Activated CD8-positive, alpha-beta T cell treated with anti-CD3 and anti-CD28 coated beads for 36 hours (primary cell): ENCODE results near the gene JPH2. TPM values are rescaled to one million over a fixed set of nuclear protein-coding genes. Genes with fewer than 3 reads are reported as not detected.
A peak's percentile ranks its signal among the peaks of the same experiment; 100 is the strongest.

ENCODE experiments used
- ATAC-seq: fragments of 200-7000 bp; cut with Tn5 transposase; one replicate; pipeline ENCODE4 v1.10.0; 2021; ENCODE audit warnings: mild to moderate bottlenecking, moderate library complexity
- CTCF ChIA-PET: fragments of 350-600 bp; sonication (Branson Sonifier 250); formaldehyde crosslinking; loops from one replicate; lab custom pipeline; 2021; ENCODE audit warnings: antibody characterized with exemption; lab: Charles Lee
- POLR2A ChIA-PET: fragments of 350-600 bp; sonication (Branson Sonifier 250); formaldehyde crosslinking; loops from one replicate; lab custom pipeline; 2021; ENCODE audit warnings: antibody characterized with exemption; lab: Charles Lee
- DNase-seq: peaks from one replicate; pipeline ENCODE4 v3.0.0-alpha.2; 2020
- H3K27ac Mint-ChIP-seq: one replicate; pipeline ENCODE4 v1.8.0; 2021; ENCODE audit warnings: mild to moderate bottlenecking, mixed read lengths
- H3K27me3 Mint-ChIP-seq: one replicate; pipeline ENCODE4 v1.8.0; 2021; ENCODE audit warnings: mixed read lengths
- H3K36me3 Mint-ChIP-seq: one replicate; pipeline ENCODE4 v1.8.0; 2021; ENCODE audit warnings: low read depth, mixed read lengths
- H3K4me1 Mint-ChIP-seq: one replicate; pipeline ENCODE4 v1.8.0; 2021; ENCODE audit warnings: low read depth, mixed read lengths
- H3K4me3 Mint-ChIP-seq: one replicate; pipeline ENCODE4 v1.8.0; 2021; ENCODE audit warnings: mild to moderate bottlenecking, moderate library complexity, mixed read lengths
- H3K9me3 Mint-ChIP-seq: one replicate; pipeline ENCODE4 v1.8.0; 2021; ENCODE audit warnings: mixed read lengths
- intact Hi-C: fragments of 100-400 bp; cut with micrococcal nuclease; formaldehyde crosslinking; loops from one replicate; pipeline ENCODE4 v1.10.0; 2022
- total RNA-seq, 2 experiments: library from RNA; stranded (reverse); gene quantifications; one replicate each; pipeline ENCODE4 v1.2.3, GENCODE V29; 2021
- TF ChIP-seq, protein P1 (sequence below): fragments of 200-600 bp; IDR thresholded peaks from one replicate; pipeline ENCODE4 v1.8.0; 2022; ENCODE audit warnings: antibody characterized with exemption, mild to moderate bottlenecking

JPH2 gene
- total RNA-seq, 2 experiments from 2014 or later: 0.47 to 0.54 TPM

- peak overlapping the region; percentile 92 for H3K4me3 Mint-ChIP-seq
Observed at GRCh38 chr20:44208770-44209169, 21.8 kb upstream of the JPH2 start.

DNA sequence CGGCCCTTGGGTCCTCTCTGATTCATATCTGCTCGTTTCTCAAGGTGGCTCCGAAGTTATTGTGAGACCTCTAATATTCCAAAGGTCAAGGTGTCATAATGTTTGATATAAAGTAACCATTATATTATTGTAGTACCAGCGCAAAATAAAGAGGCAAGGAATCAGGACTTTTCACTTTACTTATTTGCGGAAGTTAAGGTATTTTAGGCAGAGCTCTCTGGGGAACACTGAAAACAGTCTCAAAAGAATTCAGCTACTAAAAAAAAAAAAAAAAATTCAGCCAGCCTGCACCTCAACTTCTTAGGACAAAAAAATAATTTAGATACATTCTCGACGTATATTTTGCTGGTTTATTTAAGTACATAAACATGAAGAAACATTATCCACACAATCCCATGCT is 21.2 kb upstream of the JPH2 start:
- ChIA-PET CTCF (interaction anchor here (0.5 to 4.1 kb wide), 6 partner anchors 10 to 105 kb away, joined by 3 to 23 read pairs (median 6); partner anchors contain the start of gene FITM2), POLR2A (no interaction called here)
- Mint-ChIP-seq H3K4me1 (peaks cover 52% of the 10 kb centered on the region), H3K4me3 (peak overlapping the region; percentile 92), H3K27me3 (no peaks in the 10 kb centered on the region), H3K36me3 (peaks cover 15% of the 10 kb centered on the region), H3K9me3 (no peaks in the 10 kb centered on the region), H3K27ac (no peak overlapping the region)
- intact Hi-C loops: no loop called here
- DNase-seq (no peak), ATAC-seq (no peak)
- TF ChIP-seq, protein P1, sequence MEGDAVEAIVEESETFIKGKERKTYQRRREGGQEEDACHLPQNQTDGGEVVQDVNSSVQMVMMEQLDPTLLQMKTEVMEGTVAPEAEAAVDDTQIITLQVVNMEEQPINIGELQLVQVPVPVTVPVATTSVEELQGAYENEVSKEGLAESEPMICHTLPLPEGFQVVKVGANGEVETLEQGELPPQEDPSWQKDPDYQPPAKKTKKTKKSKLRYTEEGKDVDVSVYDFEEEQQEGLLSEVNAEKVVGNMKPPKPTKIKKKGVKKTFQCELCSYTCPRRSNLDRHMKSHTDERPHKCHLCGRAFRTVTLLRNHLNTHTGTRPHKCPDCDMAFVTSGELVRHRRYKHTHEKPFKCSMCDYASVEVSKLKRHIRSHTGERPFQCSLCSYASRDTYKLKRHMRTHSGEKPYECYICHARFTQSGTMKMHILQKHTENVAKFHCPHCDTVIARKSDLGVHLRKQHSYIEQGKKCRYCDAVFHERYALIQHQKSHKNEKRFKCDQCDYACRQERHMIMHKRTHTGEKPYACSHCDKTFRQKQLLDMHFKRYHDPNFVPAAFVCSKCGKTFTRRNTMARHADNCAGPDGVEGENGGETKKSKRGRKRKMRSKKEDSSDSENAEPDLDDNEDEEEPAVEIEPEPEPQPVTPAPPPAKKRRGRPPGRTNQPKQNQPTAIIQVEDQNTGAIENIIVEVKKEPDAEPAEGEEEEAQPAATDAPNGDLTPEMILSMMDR: no peak

More at GRCh38 chr20:44208770-44209169, 21.8 kb upstream of the JPH2 start:
- no peak for ATAC-seq
- Mint-ChIP-seq H3K27ac (no peak overlapping the region), H3K9me3 (no peaks in the 10 kb centered on the region), H3K36me3 (peaks cover 15% of the 10 kb centered on the region), H3K4me1 (peaks cover 48% of the 10 kb centered on the region), H3K27me3 (no peaks in the 10 kb centered on the region)
- intact Hi-C loops: no loop called here
- ChIA-PET POLR2A (no interaction called here), CTCF (interaction anchor here (0.5 to 4.1 kb wide), 7 partner anchors 9 to 105 kb away, joined by 3 to 23 read pairs (median 6); partner anchors contain the start of gene FITM2)
- no peak for DNase-seq
- TF ChIP-seq, protein P1: no peak

- peak overlapping the region; percentile 47 for H3K27ac Mint-ChIP-seq
- no peaks in the 10 kb centered on the region for H3K27me3 Mint-ChIP-seq
- DNase-seq: no peak
- H3K4me3 Mint-ChIP-seq: peak overlapping the region; percentile 13
- intact Hi-C loops: no loop called here
- no peaks in the 10 kb centered on the region for H3K9me3 Mint-ChIP-seq
- peaks cover 21% of the 10 kb centered on the region for H3K36me3 Mint-ChIP-seq
- H3K4me1 Mint-ChIP-seq: peaks cover 49% of the 10 kb centered on the region
- TF ChIP-seq, protein P1: no peak
- ChIA-PET POLR2A (no interaction called here), CTCF (interaction anchor here (1.6 to 4.1 kb wide), 2 partner anchors 11 to 17 kb away, joined by 6 to 23 read pairs; no protein-coding TSS in a partner anchor)
- no peak for ATAC-seq
Observed at GRCh38 chr20:44207126-44207723, 20.2 kb upstream of the JPH2 start.

- TF ChIP-seq, protein P1: no peak
- CTCF ChIA-PET: interaction anchor here (1.6 to 4.1 kb wide), 2 partner anchors 12 to 16 kb away, joined by 6 to 23 read pairs; no protein-coding TSS in a partner anchor
- ATAC-seq (no peak), DNase-seq (no peak)
- H3K9me3 Mint-ChIP-seq: no peaks in the 10 kb centered on the region
- intact Hi-C loops: no loop called here
- peak overlapping the region; percentile 2 for H3K27ac Mint-ChIP-seq
- no peaks in the 10 kb centered on the region for H3K27me3 Mint-ChIP-seq
- POLR2A ChIA-PET: no interaction called here
- H3K4me3 Mint-ChIP-seq: no peak overlapping the region
- H3K36me3 Mint-ChIP-seq: peaks cover 25% of the 10 kb centered on the region
- H3K4me1 Mint-ChIP-seq: peaks cover 44% of the 10 kb centered on the region
Observed at GRCh38 chr20:44206132-44206531, 19.1 kb upstream of the JPH2 start.

GRCh38 chr20:44204832-44205215 is 17.8 kb upstream of the JPH2 start:
- Mint-ChIP-seq H3K36me3 (peaks cover 32% of the 10 kb centered on the region), H3K9me3 (no peaks in the 10 kb centered on the region), H3K4me3 (no peak overlapping the region), H3K27ac (no peak overlapping the region), H3K4me1 (peaks cover 49% of the 10 kb centered on the region), H3K27me3 (no peaks in the 10 kb centered on the region)
- DNase-seq: no peak
- CTCF ChIA-PET: no interaction called here
- TF ChIP-seq, protein P1: no peak
- POLR2A ChIA-PET: no interaction called here
- intact Hi-C loops: no loop called here
- no peak for ATAC-seq
